HG02571 (cell line): ENCODE measurements around the gene SH2D2A.

Experiments used
- ATAC-seq: cut with Tn5 transposase; IDR thresholded peaks from one replicate; pipeline ENCODE4 v1.9.1; 2021; ENCODE audit warnings: mild to moderate bottlenecking, moderate library complexity; ENCODE audit not compliant: unreplicated experiment

Gene SH2D2A

GRCh38 chr1:156805766-156806511 is 10.7 kb downstream of the SH2D2A start:
- ATAC-seq: no peak

GRCh38 chr1:156804572-156805243 is 11.9 kb downstream of the SH2D2A start:
- no peak for ATAC-seq

- no peak for ATAC-seq
Measured at GRCh38 chr1:156804026-156804425, 12.6 kb downstream of the SH2D2A start.

- no peak for ATAC-seq
Measured at GRCh38 chr1:156803086-156803851, 13.4 kb downstream of the SH2D2A start.

- no peak for ATAC-seq
Measured at GRCh38 chr1:156802421-156802935, 14.2 kb downstream of the SH2D2A start.

GRCh38 chr1:156801409-156802121 is 15.1 kb downstream of the SH2D2A start:
- ATAC-seq: no peak

GRCh38 chr1:156797212-156797871 is 19.3 kb downstream of the SH2D2A start:
- ATAC-seq: no peak

- ATAC-seq: no peak
Measured at GRCh38 chr1:156796340-156797097, 20.1 kb downstream of the SH2D2A start.

GRCh38 chr1:156795787-156796186 is 20.9 kb downstream of the SH2D2A start:
- no peak for ATAC-seq

GRCh38 chr1:156795374-156795733 is 21.3 kb downstream of the SH2D2A start:
- ATAC-seq: no peak

- no peak for ATAC-seq
Measured at GRCh38 chr1:156794506-156795373, 21.9 kb downstream of the SH2D2A start.

- ATAC-seq: no peak
Measured at GRCh38 chr1:156789621-156790318, 26.9 kb downstream of the SH2D2A start.

- ATAC-seq: no peak
Measured at GRCh38 chr1:156788136-156788535, 28.5 kb downstream of the SH2D2A start.

GRCh38 chr1:156786640-156787039 is 30.0 kb downstream of the SH2D2A start:
- no peak for ATAC-seq

- ATAC-seq: no peak
Measured at GRCh38 chr1:156785458-156785857, 31.2 kb downstream of the SH2D2A start.

GRCh38 chr1:156781585-156782186 is 35.0 kb downstream of the SH2D2A start:
- no peak for ATAC-seq

GRCh38 chr1:156777573-156777972 is 39.1 kb downstream of the SH2D2A start:
- no peak for ATAC-seq

GRCh38 chr1:156776942-156777341 is 39.7 kb downstream of the SH2D2A start:
- ATAC-seq: no peak
